Esophagus squamous epithelium (tissue), 4 donors: ENCODE results near the gene TWIST2.

ENCODE experiments used
- CTCF ChIP-seq, 6 experiments: fragments of 450-650 bp in 4 of 6; fragments of 200-600 bp in 2 of 6; sonication (generic) in 2 of 6; IDR thresholded peaks; one replicate each; pipeline ENCODE4 v1.5.1; 2016 to 2019; ENCODE audit warnings: antibody characterized with exemption in 6 of 6, mild to moderate bottlenecking in 4 of 6, moderate library complexity in 4 of 6
- POLR2A ChIP-seq, 4 donors: fragments of 450-650 bp; IDR thresholded peaks; one replicate each; pipeline ENCODE4 v1.6.1; 2017; ENCODE audit warnings: antibody characterized with exemption in 4 of 4, mild to moderate bottlenecking in 4 of 4, moderate library complexity in 3 of 4

GRCh38 chr2:238894950-238895298 lies 47.0 kb downstream of the TWIST2 start:
- no peak for TF ChIP-seq CTCF (IDR thresholded peaks at IDR 0.05)
- no peak for TF ChIP-seq POLR2A (IDR thresholded peaks at IDR 0.05)
